A549 (cell line): ENCODE results near the gene VIT.

Experiments used
- BHLHE40 ChIP-seq: IDR thresholded peaks from 2 replicates; pipeline ENCODE4 v1.6.1; 2012; ENCODE audit warnings: low read depth, low read length, inconsistent platforms
- CHD2 ChIP-seq: fragments of 150-350 bp; IDR thresholded peaks from 2 replicates; pipeline ENCODE4 v1.6.1; 2014; ENCODE audit warnings: low read length; ENCODE audit not compliant: partially characterized antibody
- CTCF ChIP-seq: fragments of >200 bp; sonication (Bioruptor Twin); formaldehyde crosslinking; IDR thresholded peaks from 3 replicates; pipeline ENCODE4 v1.5.1; 2016
- FOSL2 ChIP-seq, 2 experiments: fragments of 450-650 bp in 1 of 2; fragments of >200 bp in 1 of 2; sonication (Bioruptor Twin) in 1 of 2; formaldehyde crosslinking; IDR thresholded peaks; 2 replicates each; pipeline versions ENCODE4 v1.5.0 to v1.6.1; 2016 to 2020; ENCODE audit warnings: mild to moderate bottlenecking in 1 of 2, moderate library complexity in 1 of 2
- JUNB ChIP-seq: fragments of >200 bp; sonication (Bioruptor Twin); formaldehyde crosslinking; IDR thresholded peaks from 2 replicates; pipeline ENCODE4 v1.6.1; 2016
- MAX ChIP-seq: IDR thresholded peaks from 2 replicates; pipeline ENCODE4 v1.6.1; 2012
- POLR2A ChIP-seq: IDR thresholded peaks from 2 replicates; pipeline ENCODE4 v1.6.1; 2012; ENCODE audit warnings: mild to moderate bottlenecking, low read length
- RAD21 ChIP-seq, 2 experiments: fragments of >200 bp in 1 of 2; sonication (Bioruptor Twin) in 1 of 2; formaldehyde crosslinking in 1 of 2; IDR thresholded peaks in 1 of 2; conservative IDR thresholded peaks in 1 of 2; 2 replicates in 1 of 2; 3 replicates in 1 of 2; pipeline ENCODE4 v1.6.1; 2012 to 2018; ENCODE audit warnings: inconsistent platforms in 1 of 2
- RCOR1 ChIP-seq: fragments of 150-350 bp; IDR thresholded peaks from 2 replicates; pipeline ENCODE4 v1.6.1; 2014; ENCODE audit warnings: antibody characterized with exemption, low read length, low read depth
- REST ChIP-seq: fragments of 200-600 bp; sonication (generic); IDR thresholded peaks from 2 replicates; pipeline ENCODE4 v1.6.1; 2016; ENCODE audit warnings: antibody characterized with exemption, mild to moderate bottlenecking, moderate library complexity
- SMC3 ChIP-seq: fragments of >200 bp; sonication (Bioruptor Twin); formaldehyde crosslinking; IDR thresholded peaks from 3 replicates; pipeline ENCODE4 v1.6.1; 2018; ENCODE audit warnings: inconsistent platforms

- TF ChIP-seq CTCF (no peak), BHLHE40 (no peak), SMC3 (no peak), REST (no peak), MAX (no peak), POLR2A (no peak), JUNB (no peak), RAD21 (conservative IDR thresholded peaks at IDR 0.05 in 1 of 2, IDR thresholded peaks at IDR 0.05 in 1 of 2) (no peak), CHD2 (no peak), RCOR1 (no peak), FOSL2 (IDR thresholded peaks at IDR 0.05) (no peak), FOSL2 (CRISPR knock-in tag; IDR thresholded peaks at IDR 0.05) (no peak)
These were observed 19.6 kb downstream of the VIT start for GRCh38 chr2:36716111-36716510.
